ENCODE results near the gene EYS. TPM values are rescaled to one million over a fixed set of nuclear protein-coding genes. Genes with fewer than 3 reads are reported as not detected.

The EYS gene
- total RNA-seq, 1 experiment from 2014 or later, result 0.98 TPM

- no peak for DNase-seq (ENCODE audit: low read depth)
Measured at GRCh38 chr6:64325093-64325492, 1381.9 kb downstream of the EYS start.

GRCh38 chr6:64310214-64310613 is 1396.8 kb downstream of the EYS start:
- DNase-seq (ENCODE audit: low read depth), result no peak

GRCh38 chr6:64301307-64302236 is 1405.5 kb downstream of the EYS start:
- no peak for DNase-seq (ENCODE audit: low read depth)

- no peak for DNase-seq (ENCODE audit: low read depth)
Measured at GRCh38 chr6:64299176-64299575, 1407.8 kb downstream of the EYS start.

- no peak for DNase-seq (ENCODE audit: low read depth)
Measured at GRCh38 chr6:64294034-64294433, 1413.0 kb downstream of the EYS start.

- no peak for DNase-seq (ENCODE audit: low read depth)
Measured at GRCh38 chr6:64293298-64293697, 1413.7 kb downstream of the EYS start.

GRCh38 chr6:64290867-64291266 is 1416.2 kb downstream of the EYS start:
- no peak for DNase-seq (ENCODE audit: low read depth)

- no peak for DNase-seq (ENCODE audit: low read depth)
Measured at GRCh38 chr6:64289931-64290330, 1417.1 kb downstream of the EYS start.

GRCh38 chr6:64288351-64288750 is 1418.7 kb downstream of the EYS start:
- DNase-seq (ENCODE audit: low read depth), result no peak

GRCh38 chr6:64281167-64281566 is 1425.9 kb downstream of the EYS start:
- DNase-seq (ENCODE audit: low read depth), result no peak

GRCh38 chr6:64280569-64280968 is 1426.5 kb downstream of the EYS start:
- DNase-seq (ENCODE audit: low read depth), result no peak

- no peak for DNase-seq (ENCODE audit: low read depth)
Measured at GRCh38 chr6:64270083-64270482, 1436.9 kb downstream of the EYS start.

GRCh38 chr6:64266351-64266821 is 1440.6 kb downstream of the EYS start:
- no peak for DNase-seq (ENCODE audit: low read depth)

- DNase-seq (ENCODE audit: low read depth), result no peak
Measured at GRCh38 chr6:64263778-64264177, 1443.2 kb downstream of the EYS start.

GRCh38 chr6:64259372-64259771 is 1447.7 kb downstream of the EYS start:
- no peak for DNase-seq (ENCODE audit: low read depth)

- no peak for DNase-seq (ENCODE audit: low read depth)
Measured at GRCh38 chr6:64258752-64259151, 1448.3 kb downstream of the EYS start.

GRCh38 chr6:64258302-64258701 is 1448.7 kb downstream of the EYS start:
- no peak for DNase-seq (ENCODE audit: low read depth)

- no peak for DNase-seq (ENCODE audit: low read depth)
Measured at GRCh38 chr6:64257586-64257985, 1449.4 kb downstream of the EYS start.

GRCh38 chr6:64256483-64256882 is 1450.5 kb downstream of the EYS start:
- DNase-seq (ENCODE audit: low read depth), result no peak

- DNase-seq (ENCODE audit: low read depth), result no peak
Measured at GRCh38 chr6:64255000-64255399, 1452.0 kb downstream of the EYS start.

- no peak for DNase-seq (ENCODE audit: low read depth)
Measured at GRCh38 chr6:64254558-64254957, 1452.5 kb downstream of the EYS start.

GRCh38 chr6:64252256-64252655 is 1454.8 kb downstream of the EYS start:
- DNase-seq (ENCODE audit: low read depth), result no peak

GRCh38 chr6:64250126-64250525 is 1456.9 kb downstream of the EYS start:
- DNase-seq (ENCODE audit: low read depth), result no peak
